HEK293 (cell line): ENCODE measurements around the gene AP2A1.

Experiments
- KLF16 ChIP-seq: fragments of 450-650 bp; formaldehyde crosslinking; IDR thresholded peaks from 2 replicates; pipeline ENCODE4 v1.5.1; 2017; ENCODE audit warnings: missing biosample characterization, missing genetic modification characterization
- MEIS1 ChIP-seq: sonication (generic); formaldehyde crosslinking; IDR thresholded peaks from 2 replicates; pipeline ENCODE4 v1.8.1; 2022; ENCODE audit warnings: missing genetic modification reagents, mild to moderate bottlenecking, borderline replicate concordance
- MYNN ChIP-seq: fragments of 450-650 bp; formaldehyde crosslinking; IDR thresholded peaks from 2 replicates; pipeline ENCODE4 v1.5.1; 2016; ENCODE audit warnings: missing biosample characterization, missing genetic modification characterization, borderline replicate concordance
- PRDM6 ChIP-seq: fragments of 450-650 bp; formaldehyde crosslinking; IDR thresholded peaks from 2 replicates; pipeline ENCODE4 v1.5.1; 2017; ENCODE audit warnings: missing biosample characterization, missing genetic modification characterization
- RBAK ChIP-seq: fragments of 450-650 bp; formaldehyde crosslinking; IDR thresholded peaks from 2 replicates; pipeline ENCODE4 v1.5.1; 2016; ENCODE audit warnings: missing biosample characterization, missing genetic modification characterization
- SP3 ChIP-seq: fragments of 450-650 bp; formaldehyde crosslinking; IDR thresholded peaks from 2 replicates; pipeline ENCODE4 v1.5.1; 2016; ENCODE audit warnings: missing biosample characterization, missing genetic modification characterization
- TCF7L2 ChIP-seq: IDR thresholded peaks from 2 replicates; pipeline ENCODE4 v1.6.1; 2011; ENCODE audit warnings: low read depth, mild to moderate bottlenecking, inconsistent platforms, low read length, moderate library complexity, borderline replicate concordance
- TRIM28 ChIP-seq: IDR thresholded peaks from 2 replicates; pipeline ENCODE4 v1.6.1; 2011; ENCODE audit warnings: low read length, control low read depth, borderline replicate concordance
- ZFP69B ChIP-seq: fragments of 450-650 bp; formaldehyde crosslinking; IDR thresholded peaks from 2 replicates; pipeline ENCODE4 v1.5.1; 2016; ENCODE audit warnings: missing biosample characterization, missing genetic modification characterization
- ZNF10 ChIP-seq: fragments of 450-650 bp; formaldehyde crosslinking; IDR thresholded peaks from 2 replicates; pipeline ENCODE4 v1.5.1; 2017; ENCODE audit warnings: missing biosample characterization, missing genetic modification characterization
- ZNF114 ChIP-seq: fragments of 450-650 bp; formaldehyde crosslinking; IDR thresholded peaks from 2 replicates; pipeline ENCODE4 v1.5.0; 2017; ENCODE audit warnings: missing biosample characterization, missing genetic modification characterization
- ZNF121 ChIP-seq: fragments of 450-650 bp; formaldehyde crosslinking; IDR thresholded peaks from 2 replicates; pipeline ENCODE4 v1.5.1; 2016; ENCODE audit warnings: missing biosample characterization, missing genetic modification characterization
- ZNF155 ChIP-seq: fragments of 450-650 bp; formaldehyde crosslinking; IDR thresholded peaks from 2 replicates; pipeline ENCODE4 v1.5.1; 2016; ENCODE audit warnings: missing biosample characterization, missing genetic modification characterization
- ZNF169 ChIP-seq: fragments of 450-650 bp; formaldehyde crosslinking; IDR thresholded peaks from 2 replicates; pipeline ENCODE4 v1.5.1; 2016; ENCODE audit warnings: missing biosample characterization, missing genetic modification characterization
- ZNF175 ChIP-seq: fragments of 450-650 bp; formaldehyde crosslinking; IDR thresholded peaks from 2 replicates; pipeline ENCODE4 v1.5.1; 2016; ENCODE audit warnings: missing biosample characterization, missing genetic modification characterization
- ZNF19 ChIP-seq: fragments of 450-650 bp; formaldehyde crosslinking; IDR thresholded peaks from 2 replicates; pipeline ENCODE4; 2016; ENCODE audit warnings: missing biosample characterization, missing genetic modification characterization, low read depth
- ZNF324 ChIP-seq: fragments of 450-650 bp; formaldehyde crosslinking; IDR thresholded peaks from 2 replicates; pipeline ENCODE4 v1.5.1; 2016; ENCODE audit warnings: missing biosample characterization, missing genetic modification characterization
- ZNF354C ChIP-seq: fragments of 450-650 bp; formaldehyde crosslinking; IDR thresholded peaks from 2 replicates; pipeline ENCODE4 v1.5.1; 2016; ENCODE audit warnings: missing biosample characterization, missing genetic modification characterization, low read depth, borderline replicate concordance
- ZNF473 ChIP-seq: fragments of 450-650 bp; formaldehyde crosslinking; IDR thresholded peaks from 2 replicates; pipeline ENCODE4 v1.5.1; 2017; ENCODE audit warnings: missing biosample characterization, missing genetic modification characterization
- ZNF48 ChIP-seq: fragments of 450-650 bp; formaldehyde crosslinking; IDR thresholded peaks from 2 replicates; pipeline ENCODE4 v1.5.1; 2016; ENCODE audit warnings: missing biosample characterization, missing genetic modification characterization
- ZNF610 ChIP-seq: fragments of 450-650 bp; formaldehyde crosslinking; IDR thresholded peaks from 2 replicates; pipeline ENCODE4 v1.5.1; 2016; ENCODE audit warnings: missing biosample characterization, missing genetic modification characterization, borderline replicate concordance
- ZNF654 ChIP-seq: fragments of 450-650 bp; formaldehyde crosslinking; IDR thresholded peaks from 2 replicates; pipeline ENCODE4 v1.5.1; 2016; ENCODE audit warnings: low read depth, missing biosample characterization, missing genetic modification characterization
- ZNF660 ChIP-seq: fragments of 450-650 bp; IDR thresholded peaks from 2 replicates; pipeline ENCODE4 v1.5.1; 2018; ENCODE audit warnings: missing biosample characterization, mild to moderate bottlenecking, missing genetic modification characterization
- ZNF776 ChIP-seq: fragments of 450-650 bp; formaldehyde crosslinking; IDR thresholded peaks from 2 replicates; pipeline ENCODE4 v1.5.0; 2017; ENCODE audit warnings: missing biosample characterization, missing genetic modification characterization, borderline replicate concordance
- ZNF777 ChIP-seq: fragments of 450-650 bp; formaldehyde crosslinking; IDR thresholded peaks from 2 replicates; pipeline ENCODE4 v1.5.1; 2017; ENCODE audit warnings: missing biosample characterization, missing genetic modification characterization, borderline replicate concordance
- ZNF791 ChIP-seq: fragments of 450-650 bp; formaldehyde crosslinking; IDR thresholded peaks from 2 replicates; pipeline ENCODE4 v1.5.1; 2016; ENCODE audit warnings: missing biosample characterization, missing genetic modification characterization
- ZSCAN30 ChIP-seq: fragments of 450-650 bp; IDR thresholded peaks from 2 replicates; pipeline ENCODE4 v1.5.1; 2018; ENCODE audit warnings: missing biosample characterization, mild to moderate bottlenecking, missing genetic modification characterization, moderate library complexity
- TF ChIP-seq, protein P1 (sequence below): fragments of 450-650 bp; formaldehyde crosslinking; IDR thresholded peaks from 2 replicates; pipeline ENCODE4 v1.5.1; 2016; ENCODE audit warnings: missing biosample characterization, missing genetic modification characterization, low read depth
- TF ChIP-seq, protein P2 (sequence below): fragments of 450-650 bp; formaldehyde crosslinking; IDR thresholded peaks from 2 replicates; pipeline ENCODE4 v1.5.1; 2016; ENCODE audit warnings: missing biosample characterization, missing genetic modification characterization
- TF ChIP-seq, protein P3 (sequence below): fragments of 450-650 bp; formaldehyde crosslinking; IDR thresholded peaks from 2 replicates; pipeline ENCODE4 v1.5.1; 2016; ENCODE audit warnings: missing biosample characterization, missing genetic modification characterization, borderline replicate concordance
- TF ChIP-seq, protein P4 (sequence below): fragments of 450-650 bp; formaldehyde crosslinking; optimal IDR thresholded peaks from 2 replicates; pipeline ENCODE3; 2016; ENCODE audit warnings: missing biosample characterization, mild to moderate bottlenecking, missing genetic modification characterization

The AP2A1 gene

DNA sequence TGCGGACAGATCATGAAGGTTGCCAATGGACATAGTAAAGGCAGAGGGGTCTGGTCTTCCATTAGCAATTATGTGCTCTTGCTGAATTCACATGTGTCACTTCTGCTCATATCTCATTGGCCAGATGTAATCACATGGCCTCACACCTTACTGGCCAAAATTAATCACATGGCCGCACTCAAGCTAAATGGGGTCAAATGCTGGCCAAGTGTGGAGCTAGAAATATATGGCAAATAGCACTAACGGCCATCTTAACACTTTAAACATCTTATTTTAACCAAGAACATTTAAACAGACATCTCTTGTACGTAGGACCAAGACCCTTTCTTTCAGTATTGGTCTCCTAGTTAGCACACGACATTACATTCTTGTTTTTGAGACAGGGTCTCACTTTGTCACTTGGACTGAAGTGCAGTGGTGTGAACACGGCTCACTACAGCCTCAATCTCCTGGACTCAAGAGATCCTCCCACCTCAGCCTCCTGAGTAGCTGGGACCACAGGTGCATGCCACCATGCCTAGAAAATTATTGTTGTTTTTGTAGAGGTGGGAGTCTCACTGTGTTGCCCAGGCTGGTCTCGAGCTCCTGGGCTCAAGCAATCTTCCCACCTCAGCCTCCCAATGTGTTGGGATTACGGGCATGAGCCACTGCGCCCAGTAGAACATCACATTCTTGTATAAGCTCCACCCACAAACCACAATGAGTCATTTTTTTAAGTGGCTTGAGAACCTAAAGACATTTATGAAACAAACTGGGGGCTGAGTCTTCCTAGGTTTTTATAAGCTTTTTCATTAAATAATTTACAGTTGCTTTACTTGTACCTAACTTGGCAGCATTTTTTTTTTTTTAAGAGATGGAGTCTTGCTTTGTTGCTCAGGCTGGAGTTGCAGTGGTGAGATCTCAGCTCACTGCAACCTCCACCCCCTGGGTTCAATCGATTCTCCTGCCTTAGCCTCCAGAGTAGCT, 81.2 kb downstream of the AP2A1 start (continued):
- TF ChIP-seq MYNN (tag by site-specific recombination) (no peak), MEIS1 (no peak), KLF16 (tag by site-specific recombination) (no peak), ZNF121 (tag by site-specific recombination) (peak; percentile 73; the same call in 1 of the 2 replicates), SP3 (peak; percentile 50), ZNF610 (tag by site-specific recombination) (no peak), ZNF48 (no peak), ZNF324 (tag by site-specific recombination) (no peak), ZNF169 (tag by site-specific recombination) (no peak), ZNF175 (tag by site-specific recombination) (no peak), ZNF155 (tag by site-specific recombination) (no peak), ZNF114 (tag by site-specific recombination) (no peak), ZNF776 (tag by site-specific recombination) (no peak), PRDM6 (tag by site-specific recombination) (no peak), TRIM28 (no peak), ZNF654 (tag by site-specific recombination) (no peak), ZNF791 (tag by site-specific recombination) (no peak), ZNF19 (tag by site-specific recombination) (no peak), ZSCAN30 (tag by site-specific recombination) (no peak), TCF7L2 (no peak), ZNF777 (tag by site-specific recombination) (no peak), ZNF660 (tag by site-specific recombination) (peak; percentile 73; the same call in 1 of the 2 replicates), ZNF473 (no peak), ZFP69B (tag by site-specific recombination) (no peak), ZNF10 (tag by site-specific recombination) (no peak), ZNF354C (tag by site-specific recombination) (no peak), RBAK (no peak; the same call in 1 of the 2 replicates)
- TF ChIP-seq, protein P1, sequence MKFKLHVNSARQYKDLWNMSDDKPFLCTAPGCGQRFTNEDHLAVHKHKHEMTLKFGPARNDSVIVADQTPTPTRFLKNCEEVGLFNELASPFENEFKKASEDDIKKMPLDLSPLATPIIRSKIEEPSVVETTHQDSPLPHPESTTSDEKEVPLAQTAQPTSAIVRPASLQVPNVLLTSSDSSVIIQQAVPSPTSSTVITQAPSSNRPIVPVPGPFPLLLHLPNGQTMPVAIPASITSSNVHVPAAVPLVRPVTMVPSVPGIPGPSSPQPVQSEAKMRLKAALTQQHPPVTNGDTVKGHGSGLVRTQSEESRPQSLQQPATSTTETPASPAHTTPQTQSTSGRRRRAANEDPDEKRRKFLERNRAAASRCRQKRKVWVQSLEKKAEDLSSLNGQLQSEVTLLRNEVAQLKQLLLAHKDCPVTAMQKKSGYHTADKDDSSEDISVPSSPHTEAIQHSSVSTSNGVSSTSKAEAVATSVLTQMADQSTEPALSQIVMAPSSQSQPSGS (tag by site-specific recombination), result no peak
- TF ChIP-seq, protein P2, sequence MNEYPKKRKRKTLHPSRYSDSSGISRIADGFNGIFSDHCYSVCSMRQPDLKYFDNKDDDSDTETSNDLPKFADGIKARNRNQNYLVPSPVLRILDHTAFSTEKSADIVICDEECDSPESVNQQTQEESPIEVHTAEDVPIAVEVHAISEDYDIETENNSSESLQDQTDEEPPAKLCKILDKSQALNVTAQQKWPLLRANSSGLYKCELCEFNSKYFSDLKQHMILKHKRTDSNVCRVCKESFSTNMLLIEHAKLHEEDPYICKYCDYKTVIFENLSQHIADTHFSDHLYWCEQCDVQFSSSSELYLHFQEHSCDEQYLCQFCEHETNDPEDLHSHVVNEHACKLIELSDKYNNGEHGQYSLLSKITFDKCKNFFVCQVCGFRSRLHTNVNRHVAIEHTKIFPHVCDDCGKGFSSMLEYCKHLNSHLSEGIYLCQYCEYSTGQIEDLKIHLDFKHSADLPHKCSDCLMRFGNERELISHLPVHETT, result no peak
- TF ChIP-seq, protein P3, sequence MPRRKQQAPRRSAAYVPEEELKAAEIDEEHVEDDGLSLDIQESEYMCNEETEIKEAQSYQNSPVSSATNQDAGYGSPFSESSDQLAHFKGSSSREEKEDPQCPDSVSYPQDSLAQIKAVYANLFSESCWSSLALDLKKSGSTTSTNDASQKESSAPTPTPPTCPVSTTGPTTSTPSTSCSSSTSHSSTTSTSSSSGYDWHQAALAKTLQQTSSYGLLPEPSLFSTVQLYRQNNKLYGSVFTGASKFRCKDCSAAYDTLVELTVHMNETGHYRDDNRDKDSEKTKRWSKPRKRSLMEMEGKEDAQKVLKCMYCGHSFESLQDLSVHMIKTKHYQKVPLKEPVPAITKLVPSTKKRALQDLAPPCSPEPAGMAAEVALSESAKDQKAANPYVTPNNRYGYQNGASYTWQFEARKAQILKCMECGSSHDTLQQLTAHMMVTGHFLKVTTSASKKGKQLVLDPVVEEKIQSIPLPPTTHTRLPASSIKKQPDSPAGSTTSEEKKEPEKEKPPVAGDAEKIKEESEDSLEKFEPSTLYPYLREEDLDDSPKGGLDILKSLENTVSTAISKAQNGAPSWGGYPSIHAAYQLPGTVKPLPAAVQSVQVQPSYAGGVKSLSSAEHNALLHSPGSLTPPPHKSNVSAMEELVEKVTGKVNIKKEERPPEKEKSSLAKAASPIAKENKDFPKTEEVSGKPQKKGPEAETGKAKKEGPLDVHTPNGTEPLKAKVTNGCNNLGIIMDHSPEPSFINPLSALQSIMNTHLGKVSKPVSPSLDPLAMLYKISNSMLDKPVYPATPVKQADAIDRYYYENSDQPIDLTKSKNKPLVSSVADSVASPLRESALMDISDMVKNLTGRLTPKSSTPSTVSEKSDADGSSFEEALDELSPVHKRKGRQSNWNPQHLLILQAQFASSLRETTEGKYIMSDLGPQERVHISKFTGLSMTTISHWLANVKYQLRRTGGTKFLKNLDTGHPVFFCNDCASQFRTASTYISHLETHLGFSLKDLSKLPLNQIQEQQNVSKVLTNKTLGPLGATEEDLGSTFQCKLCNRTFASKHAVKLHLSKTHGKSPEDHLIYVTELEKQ (tag by site-specific recombination), result no peak
- TF ChIP-seq, protein P4, sequence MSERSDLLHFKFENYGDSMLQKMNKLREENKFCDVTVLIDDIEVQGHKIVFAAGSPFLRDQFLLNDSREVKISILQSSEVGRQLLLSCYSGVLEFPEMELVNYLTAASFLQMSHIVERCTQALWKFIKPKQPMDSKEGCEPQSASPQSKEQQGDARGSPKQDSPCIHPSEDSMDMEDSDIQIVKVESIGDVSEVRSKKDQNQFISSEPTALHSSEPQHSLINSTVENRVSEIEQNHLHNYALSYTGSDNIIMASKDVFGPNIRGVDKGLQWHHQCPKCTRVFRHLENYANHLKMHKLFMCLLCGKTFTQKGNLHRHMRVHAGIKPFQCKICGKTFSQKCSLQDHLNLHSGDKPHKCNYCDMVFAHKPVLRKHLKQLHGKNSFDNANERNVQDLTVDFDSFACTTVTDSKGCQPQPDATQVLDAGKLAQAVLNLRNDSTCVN (tag by site-specific recombination), result peak; percentile 10
